ENCODE results near the gene TTC16. TPM values are rescaled to one million over a fixed set of nuclear protein-coding genes. Genes with fewer than 3 reads are reported as not detected.

The TTC16 gene
- total RNA-seq, 4 donors from 2014 or later: under 0.01 to 0.17 (median 0.11) TPM; not detected in 1

DNA sequence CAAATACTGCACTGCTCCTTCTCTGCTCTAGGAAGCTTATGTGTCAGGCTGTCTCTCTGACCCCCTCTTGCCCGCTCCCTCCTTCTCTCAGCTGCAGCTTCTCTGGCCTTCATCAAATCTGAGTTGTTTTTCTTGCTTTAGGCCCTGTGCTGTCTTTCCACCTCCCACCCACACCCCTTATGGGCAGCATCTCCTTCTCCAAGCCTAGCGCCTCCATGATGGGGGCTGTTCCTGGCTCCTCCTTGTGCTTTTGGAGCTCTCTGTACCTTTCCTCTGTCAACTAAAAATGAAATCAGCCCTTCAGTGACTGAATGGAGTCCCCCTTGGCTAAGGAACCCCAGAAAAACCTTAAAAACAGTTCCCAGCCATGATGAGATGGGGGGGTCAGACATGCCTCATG lies 15.7 kb upstream of the TTC16 start:
- intact Hi-C loops (cut with DNase I): no loop called here
- peak overlapping the region; percentile 79 to 88 (median 84) for H3K27ac ChIP-seq (replicated peaks in 1 of 4)
- TF ChIP-seq, protein P1, sequence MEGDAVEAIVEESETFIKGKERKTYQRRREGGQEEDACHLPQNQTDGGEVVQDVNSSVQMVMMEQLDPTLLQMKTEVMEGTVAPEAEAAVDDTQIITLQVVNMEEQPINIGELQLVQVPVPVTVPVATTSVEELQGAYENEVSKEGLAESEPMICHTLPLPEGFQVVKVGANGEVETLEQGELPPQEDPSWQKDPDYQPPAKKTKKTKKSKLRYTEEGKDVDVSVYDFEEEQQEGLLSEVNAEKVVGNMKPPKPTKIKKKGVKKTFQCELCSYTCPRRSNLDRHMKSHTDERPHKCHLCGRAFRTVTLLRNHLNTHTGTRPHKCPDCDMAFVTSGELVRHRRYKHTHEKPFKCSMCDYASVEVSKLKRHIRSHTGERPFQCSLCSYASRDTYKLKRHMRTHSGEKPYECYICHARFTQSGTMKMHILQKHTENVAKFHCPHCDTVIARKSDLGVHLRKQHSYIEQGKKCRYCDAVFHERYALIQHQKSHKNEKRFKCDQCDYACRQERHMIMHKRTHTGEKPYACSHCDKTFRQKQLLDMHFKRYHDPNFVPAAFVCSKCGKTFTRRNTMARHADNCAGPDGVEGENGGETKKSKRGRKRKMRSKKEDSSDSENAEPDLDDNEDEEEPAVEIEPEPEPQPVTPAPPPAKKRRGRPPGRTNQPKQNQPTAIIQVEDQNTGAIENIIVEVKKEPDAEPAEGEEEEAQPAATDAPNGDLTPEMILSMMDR (IDR thresholded peaks at IDR 0.05): no peak
- TF ChIP-seq POLR2AphosphoS5 (IDR thresholded peaks at IDR 0.05) (no peak), EP300 (IDR thresholded peaks at IDR 0.05) (no peak), POLR2A (IDR thresholded peaks at IDR 0.05; ENCODE audit: low read depth) (no peak)
- no peaks in the 10 kb centered on the region for H3K9me3 ChIP-seq
- DNase-seq (ENCODE audit: extremely low spot score): no peak
- H3K27me3 ChIP-seq: peaks cover 0 to 6% (median 0%) of the 10 kb centered on the region in 4 donors
- H3K4me1 ChIP-seq: peaks cover 0 to 15% (median 13%) of the 10 kb centered on the region in 4 donors
- H3K4me3 ChIP-seq: no peak overlapping the region
- 97% methylated on average over 2 of the region's 2 CpGs for WGBS
- H3K36me3 ChIP-seq: no peaks in the 10 kb centered on the region

DNA sequence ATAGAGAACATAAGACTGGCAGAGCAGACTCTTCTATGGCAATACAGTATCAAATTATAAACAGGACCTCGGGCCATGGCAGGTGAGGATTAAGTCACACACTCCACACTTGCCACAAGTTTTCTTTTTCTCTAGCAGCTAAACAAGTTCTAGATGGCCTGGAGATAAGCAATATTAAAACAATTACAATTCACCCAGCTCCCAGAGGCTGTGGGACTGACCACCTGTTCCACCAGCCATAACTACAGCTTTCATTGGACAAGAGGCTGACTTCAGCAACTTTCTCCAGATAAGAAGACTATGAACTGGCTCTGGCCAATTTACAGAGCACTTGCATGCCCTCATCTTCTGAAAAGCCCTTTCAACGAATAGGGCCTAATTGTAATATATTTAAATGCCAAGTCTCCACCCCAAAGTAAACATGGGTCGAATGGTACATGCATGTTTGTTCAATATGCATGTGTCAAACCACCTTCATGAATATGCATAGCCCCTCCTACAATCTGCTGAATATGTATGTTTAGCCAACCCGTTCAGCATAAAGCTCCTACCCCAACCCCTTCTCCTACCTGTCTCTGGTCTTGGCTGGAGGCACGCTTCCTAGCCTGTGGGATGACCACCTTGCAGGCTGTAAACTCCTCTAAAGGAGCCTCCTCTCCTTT lies 15.2 kb upstream of the TTC16 start:
- TF ChIP-seq POLR2AphosphoS5 (IDR thresholded peaks at IDR 0.05): no peak
- TF ChIP-seq, protein P1 (IDR thresholded peaks at IDR 0.05): no peak

DNA sequence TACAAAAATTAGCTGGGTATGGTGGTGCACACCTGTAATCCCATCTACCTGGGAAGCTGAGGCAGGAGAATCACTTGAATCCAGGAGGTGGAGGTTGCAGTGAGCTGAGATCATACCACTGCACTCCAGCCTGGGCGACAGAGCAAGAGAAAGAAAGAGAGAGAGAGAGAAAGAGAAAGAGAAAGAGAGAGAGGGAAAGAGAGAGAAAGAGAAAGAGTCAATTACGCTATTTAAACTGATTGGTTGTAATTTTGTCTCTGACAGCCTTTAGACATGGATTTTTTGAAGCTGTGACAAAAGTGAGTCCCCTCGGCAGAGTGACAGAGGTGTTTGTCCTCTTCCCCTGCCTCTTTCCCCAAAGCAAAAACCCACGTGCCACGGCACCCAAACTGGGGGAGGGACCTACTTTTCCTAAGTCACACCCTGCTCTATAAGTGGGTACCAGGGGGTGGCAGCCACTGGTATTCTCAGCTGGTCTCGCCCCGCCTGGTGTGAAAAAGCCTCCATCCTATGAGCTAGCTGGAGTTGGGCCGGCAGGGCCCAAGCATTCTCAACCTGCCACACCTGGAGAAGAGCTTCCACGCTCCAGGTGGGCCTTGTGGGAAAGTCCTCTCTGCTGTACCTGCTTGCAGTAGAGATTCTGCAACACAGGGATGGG lies 12.5 kb upstream of the TTC16 start:
- no peak for TF ChIP-seq POLR2A (IDR thresholded peaks at IDR 0.05; ENCODE audit: low read depth)
- no peak for TF ChIP-seq EP300 (IDR thresholded peaks at IDR 0.05)
- no peak for TF ChIP-seq POLR2AphosphoS5 (IDR thresholded peaks at IDR 0.05)
- TF ChIP-seq, protein P1 (IDR thresholded peaks at IDR 0.05): no peak
- intact Hi-C loops (cut with DNase I): no loop called here
- no peak for DNase-seq (ENCODE audit: extremely low spot score)
- Histone ChIP-seq H3K27ac (replicated peaks in 1 of 4) (no peak overlapping the region), H3K9me3 (no peaks in the 10 kb centered on the region), H3K4me1 (peaks cover 0 to 20% (median 16%) of the 10 kb centered on the region in 4 donors), H3K4me3 (no peak overlapping the region), H3K36me3 (no peaks in the 10 kb centered on the region), H3K27me3 (peaks cover 0 to 15% (median 0%) of the 10 kb centered on the region in 4 donors)
- WGBS: 72% methylated on average over 8 of the region's 9 CpGs

More for the DNA sequence above, 15.2 kb upstream of the TTC16 start:
- Histone ChIP-seq H3K27ac (replicated peaks in 1 of 4) (no peak overlapping the region), H3K4me3 (no peak overlapping the region), H3K27me3 (peaks cover 0 to 11% (median 0%) of the 10 kb centered on the region in 4 donors), H3K36me3 (no peaks in the 10 kb centered on the region), H3K4me1 (peaks cover 0 to 15% (median 13%) of the 10 kb centered on the region in 4 donors), H3K9me3 (no peaks in the 10 kb centered on the region)
- no peak for DNase-seq (ENCODE audit: extremely low spot score)
- WGBS: 76% methylated on average over 5 of the region's 5 CpGs
- intact Hi-C loops (cut with DNase I): no loop called here

DNA sequence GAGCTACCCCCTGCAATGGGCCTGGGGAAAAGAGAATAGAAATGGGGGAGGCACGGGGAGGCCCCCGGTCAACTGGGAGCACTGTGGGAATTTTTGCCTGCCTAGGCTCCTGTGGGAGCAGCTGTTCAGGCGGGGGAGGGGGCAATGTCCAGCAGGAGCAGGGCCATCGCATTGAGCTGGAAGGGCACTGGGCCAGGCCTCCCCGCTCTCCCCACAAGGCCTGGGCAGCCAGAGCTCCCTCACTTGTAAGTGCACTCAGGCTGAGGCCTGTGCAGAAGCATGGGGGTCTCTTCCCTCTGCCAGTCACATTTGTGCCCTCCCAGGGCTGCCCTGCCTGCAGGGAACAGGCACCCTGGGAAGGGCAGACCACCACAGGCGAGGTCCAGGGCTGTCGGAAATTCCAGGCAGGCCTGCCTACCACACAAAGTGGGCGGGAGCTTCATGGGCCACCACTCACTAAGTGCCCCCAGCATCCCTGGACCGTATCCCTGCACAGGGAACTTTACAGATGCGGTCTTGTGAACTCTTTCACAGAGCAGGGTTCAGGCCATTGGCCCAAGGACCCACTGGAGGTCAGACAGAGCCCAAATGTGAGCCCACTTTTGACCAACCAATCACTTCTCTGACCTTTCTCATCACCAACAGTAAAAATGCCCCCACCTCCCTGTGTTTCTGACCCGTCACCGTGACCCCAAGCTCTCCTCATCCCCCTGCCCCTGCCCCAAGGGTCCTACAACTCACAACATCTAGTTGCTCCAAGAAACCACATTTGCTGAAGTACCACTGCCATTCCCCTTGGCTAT lies 10.1 kb upstream of the TTC16 start:
- no peak for DNase-seq (ENCODE audit: extremely low spot score)
- H3K4me3 ChIP-seq: no peak overlapping the region
- H3K4me1 ChIP-seq: peaks cover 0 to 5% (median 2%) of the 10 kb centered on the region in 4 donors
- 73% methylated on average over 7 of the region's 12 CpGs for WGBS
- TF ChIP-seq, protein P1 (IDR thresholded peaks at IDR 0.05): no peak
- TF ChIP-seq POLR2AphosphoS5 (IDR thresholded peaks at IDR 0.05): no peak
- TF ChIP-seq EP300 (IDR thresholded peaks at IDR 0.05): no peak
- TF ChIP-seq POLR2A (IDR thresholded peaks at IDR 0.05; ENCODE audit: low read depth): no peak
- H3K36me3 ChIP-seq: no peaks in the 10 kb centered on the region
- H3K27me3 ChIP-seq: peaks cover 0 to 15% (median 0%) of the 10 kb centered on the region in 4 donors
- no peaks in the 10 kb centered on the region for H3K9me3 ChIP-seq
- no peak overlapping the region for H3K27ac ChIP-seq (replicated peaks in 1 of 4)
- intact Hi-C loops (cut with DNase I): no loop called here
